Measurements from ENCODE around the gene PLXNB1. TPM values are rescaled to one million over a fixed set of nuclear protein-coding genes. Genes with fewer than 3 reads are reported as not detected.

PLXNB1 gene
- polyA plus RNA-seq, 1 donor, result 121 TPM

- no peak for DNase-seq
- peaks cover 60% of the 10 kb centered on the region for H3K4me1 ChIP-seq (ENCODE audit: control insufficient read depth, insufficient read depth, low read length)
Measured at GRCh38 chr3:48435223-48435595, 5.3 kb upstream of the PLXNB1 start.

GRCh38 chr3:48434591-48435222 is 4.8 kb upstream of the PLXNB1 start:
- Histone ChIP-seq H3K36me3 (ENCODE audit: control insufficient read depth, insufficient read depth, low read length) (peaks cover 15% of the 10 kb centered on the region), H3K9me3 (ENCODE audit: control insufficient read depth, low read depth, low read length) (no peaks in the 10 kb centered on the region), H3K27me3 (ENCODE audit: control insufficient read depth, insufficient read depth, low read length) (no peaks in the 10 kb centered on the region), H3K4me1 (ENCODE audit: control insufficient read depth, insufficient read depth, low read length) (peaks cover 62% of the 10 kb centered on the region), H3K27ac (ENCODE audit: low read length) (peak overlapping the region; percentile 94), H3K4me3 (ENCODE audit: low read length) (no peak overlapping the region)
- WGBS (ENCODE audit: insufficient coverage, low lambda C conversion rate), result no CpG with 5 or more reads among the region's 15 CpGs
- peak; percentile 52 to 73 for DNase-seq

More at GRCh38 chr3:48435223-48435595, 5.3 kb upstream of the PLXNB1 start:
- Histone ChIP-seq H3K36me3 (ENCODE audit: control insufficient read depth, insufficient read depth, low read length) (peaks cover 15% of the 10 kb centered on the region), H3K27ac (ENCODE audit: low read length) (peak overlapping the region; percentile 94), H3K4me3 (ENCODE audit: low read length) (no peak overlapping the region), H3K27me3 (ENCODE audit: control insufficient read depth, insufficient read depth, low read length) (no peaks in the 10 kb centered on the region), H3K9me3 (ENCODE audit: control insufficient read depth, low read depth, low read length) (no peaks in the 10 kb centered on the region)
- no CpG with 5 or more reads among the region's 4 CpGs for WGBS (ENCODE audit: insufficient coverage, low lambda C conversion rate)

- Histone ChIP-seq H3K27me3 (ENCODE audit: control insufficient read depth, insufficient read depth, low read length) (no peaks in the 10 kb centered on the region), H3K27ac (ENCODE audit: low read length) (peak overlapping the region; percentile 94), H3K9me3 (ENCODE audit: control insufficient read depth, low read depth, low read length) (no peaks in the 10 kb centered on the region), H3K4me1 (ENCODE audit: control insufficient read depth, insufficient read depth, low read length) (peaks cover 58% of the 10 kb centered on the region), H3K4me3 (ENCODE audit: low read length) (peak overlapping the region; percentile 36), H3K36me3 (ENCODE audit: control insufficient read depth, insufficient read depth, low read length) (peaks cover 15% of the 10 kb centered on the region)
- peak; percentile 91 to 96 for DNase-seq
- WGBS (ENCODE audit: insufficient coverage, low lambda C conversion rate), result no CpG with 5 or more reads among the region's 12 CpGs
Measured at GRCh38 chr3:48433472-48434118, 3.7 kb upstream of the PLXNB1 start.

GRCh38 chr3:48432411-48433371 is 2.8 kb upstream of the PLXNB1 start:
- peaks cover 15% of the 10 kb centered on the region for H3K36me3 ChIP-seq (ENCODE audit: control insufficient read depth, insufficient read depth, low read length)
- H3K4me3 ChIP-seq (ENCODE audit: low read length), result peak overlapping the region; percentile 36
- peak overlapping the region; percentile 94 for H3K27ac ChIP-seq (ENCODE audit: low read length)
- H3K4me1 ChIP-seq (ENCODE audit: control insufficient read depth, insufficient read depth, low read length), result peaks cover 66% of the 10 kb centered on the region
- H3K9me3 ChIP-seq (ENCODE audit: control insufficient read depth, low read depth, low read length), result no peaks in the 10 kb centered on the region
- DNase-seq, result peak in 1 of 2 donors; percentile 48
- no CpG with 5 or more reads among the region's 16 CpGs for WGBS (ENCODE audit: insufficient coverage, low lambda C conversion rate)
- no peaks in the 10 kb centered on the region for H3K27me3 ChIP-seq (ENCODE audit: control insufficient read depth, insufficient read depth, low read length)

- Histone ChIP-seq H3K4me1 (ENCODE audit: control insufficient read depth, insufficient read depth, low read length) (peaks cover 78% of the 10 kb centered on the region), H3K9me3 (ENCODE audit: control insufficient read depth, low read depth, low read length) (no peaks in the 10 kb centered on the region)
Measured at GRCh38 chr3:48431224-48432029, 1.5 kb upstream of the PLXNB1 start.

GRCh38 chr3:48430708-48431101 is 819 bp upstream of the PLXNB1 start:
- DNase-seq, result peak in 1 of 2 donors; percentile 28
- Histone ChIP-seq H3K36me3 (ENCODE audit: control insufficient read depth, insufficient read depth, low read length) (peaks cover 15% of the 10 kb centered on the region), H3K27ac (ENCODE audit: low read length) (peak overlapping the region; percentile 94), H3K27me3 (ENCODE audit: control insufficient read depth, insufficient read depth, low read length) (no peaks in the 10 kb centered on the region), H3K4me1 (ENCODE audit: control insufficient read depth, insufficient read depth, low read length) (peaks cover 83% of the 10 kb centered on the region), H3K9me3 (ENCODE audit: control insufficient read depth, low read depth, low read length) (no peaks in the 10 kb centered on the region), H3K4me3 (ENCODE audit: low read length) (no peak overlapping the region)
- no CpG with 5 or more reads among the region's 1 CpG for WGBS (ENCODE audit: insufficient coverage, low lambda C conversion rate)

More at GRCh38 chr3:48431224-48432029, 1.5 kb upstream of the PLXNB1 start:
- no peaks in the 10 kb centered on the region for H3K27me3 ChIP-seq (ENCODE audit: control insufficient read depth, insufficient read depth, low read length)
- no CpG with 5 or more reads among the region's 8 CpGs for WGBS (ENCODE audit: insufficient coverage, low lambda C conversion rate)
- peaks cover 15% of the 10 kb centered on the region for H3K36me3 ChIP-seq (ENCODE audit: control insufficient read depth, insufficient read depth, low read length)
- peak overlapping the region; percentile 94 for H3K27ac ChIP-seq (ENCODE audit: low read length)
- DNase-seq, result peak in 1 of 2 donors; percentile 31
- no peak overlapping the region for H3K4me3 ChIP-seq (ENCODE audit: low read length)

GRCh38 chr3:48429317-48429959 is 448 bp downstream of the PLXNB1 start:
- no CpG with 5 or more reads among the region's 86 CpGs for WGBS (ENCODE audit: insufficient coverage, low lambda C conversion rate)
- H3K27me3 ChIP-seq (ENCODE audit: control insufficient read depth, insufficient read depth, low read length), result no peaks in the 10 kb centered on the region
- H3K4me1 ChIP-seq (ENCODE audit: control insufficient read depth, insufficient read depth, low read length), result peaks cover 83% of the 10 kb centered on the region
- peak overlapping the region; percentile 94 for H3K27ac ChIP-seq (ENCODE audit: low read length)
- peak overlapping the region; percentile 83 for H3K4me3 ChIP-seq (ENCODE audit: low read length)
- peaks cover 3% of the 10 kb centered on the region for H3K9me3 ChIP-seq (ENCODE audit: control insufficient read depth, low read depth, low read length)
- DNase-seq, result peak; percentile 59 to 87
- H3K36me3 ChIP-seq (ENCODE audit: control insufficient read depth, insufficient read depth, low read length), result peaks cover 20% of the 10 kb centered on the region

GRCh38 chr3:48428572-48429316 is 1.1 kb downstream of the PLXNB1 start:
- H3K9me3 ChIP-seq (ENCODE audit: control insufficient read depth, low read depth, low read length), result peaks cover 3% of the 10 kb centered on the region
- DNase-seq, result peak; percentile 65 to 84
- H3K27me3 ChIP-seq (ENCODE audit: control insufficient read depth, insufficient read depth, low read length), result no peaks in the 10 kb centered on the region
- peaks cover 80% of the 10 kb centered on the region for H3K4me1 ChIP-seq (ENCODE audit: control insufficient read depth, insufficient read depth, low read length)
- WGBS (ENCODE audit: insufficient coverage, low lambda C conversion rate), result no CpG with 5 or more reads among the region's 60 CpGs
- H3K4me3 ChIP-seq (ENCODE audit: low read length), result peak overlapping the region; percentile 83
- H3K36me3 ChIP-seq (ENCODE audit: control insufficient read depth, insufficient read depth, low read length), result peaks cover 26% of the 10 kb centered on the region
- peak overlapping the region; percentile 94 for H3K27ac ChIP-seq (ENCODE audit: low read length)

- Histone ChIP-seq H3K27me3 (ENCODE audit: control insufficient read depth, insufficient read depth, low read length) (no peaks in the 10 kb centered on the region), H3K27ac (ENCODE audit: low read length) (peak overlapping the region; percentile 94), H3K36me3 (ENCODE audit: control insufficient read depth, insufficient read depth, low read length) (peaks cover 31% of the 10 kb centered on the region), H3K9me3 (ENCODE audit: control insufficient read depth, low read depth, low read length) (peaks cover 3% of the 10 kb centered on the region), H3K4me1 (ENCODE audit: control insufficient read depth, insufficient read depth, low read length) (peaks cover 75% of the 10 kb centered on the region), H3K4me3 (ENCODE audit: low read length) (peak overlapping the region; percentile 83)
- WGBS (ENCODE audit: insufficient coverage, low lambda C conversion rate), result no CpG with 5 or more reads among the region's 7 CpGs
- no peak for DNase-seq
Measured at GRCh38 chr3:48428088-48428571, 1.8 kb downstream of the PLXNB1 start.

All from large intestine (tissue), 3 donors.